A549 (cell line): ENCODE measurements around the gene HPCAL1. TPM values are rescaled to one million over a fixed set of nuclear protein-coding genes. Genes with fewer than 3 reads are reported as not detected.

ENCODE experiments used
- ATAC-seq, 2 experiments: fragments of 200-7000 bp in 1 of 2; fragments of >200 bp in 1 of 2; cut with Nextera tagmentation in 1 of 2; cut with Tn5 transposase in 1 of 2; 3 replicates each; pipeline versions ENCODE4 v1.8.0 to v1.9.1; 2018 to 2020; ENCODE audit warnings: mild to moderate bottlenecking in 1 of 2, moderate library complexity in 1 of 2
- CTCF ChIA-PET: fragments of 300-600 bp; sonication (Branson Sonifier 250); formaldehyde crosslinking; extraction: SDS; loops from one replicate; lab custom pipeline; 2021; ENCODE audit warnings: antibody characterized with exemption, inconsistent platforms; lab: Yijun Ruan, JAX
- POLR2A ChIA-PET: fragments of 350-600 bp; formaldehyde crosslinking; extraction: SDS; loops from one replicate; lab custom pipeline; 2021; ENCODE audit warnings: antibody characterized with exemption, inconsistent platforms; lab: Yijun Ruan, JAX
- DNase-seq, 2 experiments: peaks; one replicate each; pipeline versions ENCODE4 v3.0.0 to v3.0.0-alpha.2; 2011 to 2016; ENCODE audit warnings: low read depth in 1 of 2, low spot score in 1 of 2
- FAIRE-seq: peaks from 2 replicates; lab custom pipeline; 2011; peaks lifted over from hg19 to GRCh38; lab: Jason Lieb, UNC
- H3K27ac ChIP-seq, 2 experiments: fragments of >200 bp; sonication (Bioruptor Twin); formaldehyde crosslinking; 3 replicates each; pipeline ENCODE4 v1.5.1; 2016 to 2017
- H3K4me1 ChIP-seq: fragments of >200 bp; sonication (Bioruptor Twin); formaldehyde crosslinking; 3 replicates; pipeline ENCODE4 v1.6.1; 2016
- H3K4me2 ChIP-seq: fragments of >200 bp; sonication (Bioruptor Twin); formaldehyde crosslinking; 3 replicates; pipeline ENCODE4 v1.6.1; 2016
- H3K4me3 ChIP-seq: fragments of >200 bp; sonication (Bioruptor Twin); formaldehyde crosslinking; 3 replicates; pipeline ENCODE4 v1.5.1; 2016
- H3K9me3 ChIP-seq: fragments of >200 bp; sonication (Bioruptor Twin); formaldehyde crosslinking; 3 replicates; pipeline ENCODE4 v1.6.1; 2016
- BHLHE40 ChIP-seq: IDR thresholded peaks from 2 replicates; pipeline ENCODE4 v1.6.1; 2012; ENCODE audit warnings: low read depth, low read length, inconsistent platforms
- CBX8 ChIP-seq: fragments of 200-600 bp; sonication (generic); IDR thresholded peaks from 2 replicates; pipeline ENCODE4 v1.6.1; 2016
- CTCF ChIP-seq: fragments of >200 bp; sonication (Bioruptor Twin); formaldehyde crosslinking; IDR thresholded peaks from 3 replicates; pipeline ENCODE4 v1.5.1; 2016
- EHF ChIP-seq: fragments of 250-450 bp; sonication (Bioruptor Pico); IDR thresholded peaks from 2 replicates; pipeline ENCODE4 v1.5.0; 2020; ENCODE audit warnings: mild to moderate bottlenecking
- ESRRA ChIP-seq: fragments of 150-350 bp; IDR thresholded peaks from 2 replicates; pipeline ENCODE4 v1.6.1; 2014; ENCODE audit warnings: mild to moderate bottlenecking, low read length, borderline replicate concordance
- FOSL2 ChIP-seq, 2 experiments: fragments of 450-650 bp in 1 of 2; fragments of >200 bp in 1 of 2; sonication (Bioruptor Twin) in 1 of 2; formaldehyde crosslinking; IDR thresholded peaks; 2 replicates each; pipeline versions ENCODE4 v1.5.0 to v1.6.1; 2016 to 2020; ENCODE audit warnings: mild to moderate bottlenecking in 1 of 2, moderate library complexity in 1 of 2
- HES2 ChIP-seq: fragments of >200 bp; sonication (Bioruptor Twin); formaldehyde crosslinking; IDR thresholded peaks from 2 replicates; pipeline ENCODE4 v1.6.1; 2016
- HEYL ChIP-seq: fragments of 250-450 bp; sonication (Bioruptor Pico); IDR thresholded peaks from 2 replicates; pipeline ENCODE4 v1.8.0; 2021; ENCODE audit warnings: mild to moderate bottlenecking, moderate library complexity
- JUNB ChIP-seq: fragments of >200 bp; sonication (Bioruptor Twin); formaldehyde crosslinking; IDR thresholded peaks from 2 replicates; pipeline ENCODE4 v1.6.1; 2016
- KDM1A ChIP-seq: fragments of 200-600 bp; sonication (generic); IDR thresholded peaks from 2 replicates; pipeline ENCODE4 v1.6.1; 2016; ENCODE audit warnings: low read depth, mild to moderate bottlenecking
- MAFK ChIP-seq: fragments of 450-650 bp; IDR thresholded peaks from 2 replicates; pipeline ENCODE4 v1.6.1; 2014; ENCODE audit not compliant: partially characterized antibody
- MYC ChIP-seq: IDR thresholded peaks from 2 replicates; pipeline ENCODE4 v1.6.1; 2012; ENCODE audit warnings: mild to moderate bottlenecking, inconsistent platforms, low read length, improper control_type of control experiment, borderline replicate concordance
- NPAS2 ChIP-seq: fragments of 250-450 bp; sonication (Bioruptor Pico); IDR thresholded peaks from 2 replicates; pipeline ENCODE4 v1.8.0; 2022; ENCODE audit warnings: mild to moderate bottlenecking, moderate library complexity, borderline replicate concordance
- PBX3 ChIP-seq: IDR thresholded peaks from 2 replicates; pipeline ENCODE4 v1.6.1; 2012
- PHF8 ChIP-seq: fragments of 200-600 bp; sonication (generic); IDR thresholded peaks from 2 replicates; pipeline ENCODE4 v1.6.1; 2016; ENCODE audit warnings: low read depth, mild to moderate bottlenecking, antibody characterized with exemption, moderate library complexity, borderline replicate concordance
- POLR2AphosphoS2 ChIP-seq: conservative IDR thresholded peaks from 2 replicates; pipeline ENCODE4 v1.6.1; 2012; ENCODE audit warnings: low read length, improper control_type of control experiment, inconsistent platforms
- RAD21 ChIP-seq, 2 experiments: fragments of >200 bp in 1 of 2; sonication (Bioruptor Twin) in 1 of 2; formaldehyde crosslinking in 1 of 2; IDR thresholded peaks in 1 of 2; conservative IDR thresholded peaks in 1 of 2; 2 replicates in 1 of 2; 3 replicates in 1 of 2; pipeline ENCODE4 v1.6.1; 2012 to 2018; ENCODE audit warnings: inconsistent platforms in 1 of 2
- RARB ChIP-seq: fragments of 250-450 bp; sonication (Bioruptor Pico); IDR thresholded peaks from 2 replicates; pipeline ENCODE4 v1.8.0; 2021; ENCODE audit warnings: mild to moderate bottlenecking, moderate library complexity
- RNF2 ChIP-seq: fragments of 200-600 bp; sonication (generic); IDR thresholded peaks from 2 replicates; pipeline ENCODE4 v1.6.1; 2016; ENCODE audit warnings: low read depth, mild to moderate bottlenecking, antibody characterized with exemption, moderate library complexity, borderline replicate concordance
- SREBF2 ChIP-seq: fragments of 450-650 bp; IDR thresholded peaks from 2 replicates; pipeline ENCODE4 v1.6.1; 2014; ENCODE audit warnings: mild to moderate bottlenecking, moderate library complexity
- TFCP2L1 ChIP-seq: fragments of 250-450 bp; sonication (Bioruptor Pico); IDR thresholded peaks from 2 replicates; pipeline ENCODE4 v1.5.0; 2021; ENCODE audit warnings: mild to moderate bottlenecking
- TP53 ChIP-seq: fragments of 250-450 bp; sonication (Bioruptor Pico); IDR thresholded peaks from 2 replicates; pipeline ENCODE4 v1.5.0; 2021; ENCODE audit warnings: mild to moderate bottlenecking, moderate library complexity
- ZFP36 ChIP-seq: fragments of 450-650 bp; IDR thresholded peaks from 2 replicates; pipeline ENCODE4 v1.6.1; 2014; ENCODE audit warnings: borderline replicate concordance; ENCODE audit not compliant: partially characterized antibody
- ZSCAN20 ChIP-seq: fragments of 250-450 bp; sonication (Bioruptor Pico); IDR thresholded peaks from 2 replicates; pipeline ENCODE4 v1.8.0; 2022; ENCODE audit warnings: mild to moderate bottlenecking, moderate library complexity
- WGBS: methylation state at CpG from one replicate; pipeline ENCODE4 v1.1.6; 2017; ENCODE audit errors: missing lambda C conversion rate; 5-methylcytosine and 5-hydroxymethylcytosine counted together
- polyA plus RNA-seq, 4 experiments: library from polyadenylated mRNA; depleted of rRNA in 3 of 4; stranded (reverse); fragments of >200 nt; fragmentation: RNase III in 1 of 4; extraction: RNeasy Plus Mini Kit Qiagen cat#74134 plus additional on column Dnase treatment in 1 of 4; gene quantifications; 2 replicates in 3 of 4; 3 replicates in 1 of 4; pipeline ENCODE4 v1.2.3, GENCODE V29; 2011 to 2017
- TF ChIP-seq, protein P1 (sequence below): fragments of 150-350 bp; IDR thresholded peaks from 2 replicates; pipeline ENCODE4 v1.6.1; 2014; ENCODE audit warnings: low read depth, mild to moderate bottlenecking, low read length
- TF ChIP-seq, protein P2 (sequence below): fragments of 200-600 bp; sonication (generic); IDR thresholded peaks from 2 replicates; pipeline ENCODE4 v1.6.1; 2016; ENCODE audit warnings: antibody characterized with exemption, mild to moderate bottlenecking, moderate library complexity
- TF ChIP-seq, protein P3 (sequence below): IDR thresholded peaks from 2 replicates; pipeline ENCODE4 v1.6.1; 2012
- TF ChIP-seq, protein P4 (sequence below): fragments of 450-650 bp; IDR thresholded peaks from 2 replicates; pipeline ENCODE4 v1.6.1; 2014; ENCODE audit warnings: antibody characterized with exemption

The HPCAL1 gene
- polyA plus RNA-seq, 2 of the 4 experiments (the other 2 are of a cell fraction) = 44.4 to 66.4 TPM

DNA sequence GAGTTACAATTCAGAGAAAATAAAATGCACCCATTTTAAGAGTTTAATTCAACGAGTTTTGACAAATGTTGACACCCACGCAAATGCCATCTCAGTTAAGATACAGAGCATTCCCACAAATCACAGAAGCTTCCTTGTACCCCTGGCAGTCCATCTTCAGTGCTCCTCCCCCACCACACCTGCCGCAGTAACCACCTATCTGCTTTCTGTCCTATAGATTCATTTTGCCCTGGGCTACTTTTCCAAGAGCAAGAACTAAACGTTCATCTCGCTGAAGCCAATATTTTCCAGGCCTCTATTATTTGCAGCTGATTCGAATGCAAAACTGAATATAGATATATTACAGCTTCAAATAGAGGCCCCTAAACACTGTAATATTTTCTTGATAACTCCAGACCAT is 13.4 kb upstream of the HPCAL1 start:
- ATAC-seq (no peak), DNase-seq (no peak), FAIRE-seq (no peak)
- H3K9me3 ChIP-seq = peaks cover 7% of the 10 kb centered on the region; the same call in 1 of the 3 replicates
- CTCF ChIA-PET = interaction anchor here (1.0 to 1.6 kb wide), 6 partner anchors 9 to 127 kb away, joined by 3 to 4 read pairs (median 3); no protein-coding TSS in a partner anchor
- TF ChIP-seq FOSL2 (IDR thresholded peaks at IDR 0.05) (no peak), FOSL2 (CRISPR knock-in tag; IDR thresholded peaks at IDR 0.05) (no peak), POLR2AphosphoS2 (no peak), KDM1A (no peak), TP53 (no peak), RAD21 (conservative IDR thresholded peaks at IDR 0.05 in 1 of 2, IDR thresholded peaks at IDR 0.05 in 1 of 2) (no peak), CBX8 (no peak), RNF2 (no peak), PHF8 (no peak), MAFK (no peak), HEYL (CRISPR knock-in tag) (no peak), EHF (CRISPR knock-in tag) (no peak), ESRRA (no peak), NPAS2 (no peak), MYC (no peak), RARB (CRISPR knock-in tag) (no peak), SREBF2 (no peak), CTCF (no peak)
- TF ChIP-seq, protein P1, sequence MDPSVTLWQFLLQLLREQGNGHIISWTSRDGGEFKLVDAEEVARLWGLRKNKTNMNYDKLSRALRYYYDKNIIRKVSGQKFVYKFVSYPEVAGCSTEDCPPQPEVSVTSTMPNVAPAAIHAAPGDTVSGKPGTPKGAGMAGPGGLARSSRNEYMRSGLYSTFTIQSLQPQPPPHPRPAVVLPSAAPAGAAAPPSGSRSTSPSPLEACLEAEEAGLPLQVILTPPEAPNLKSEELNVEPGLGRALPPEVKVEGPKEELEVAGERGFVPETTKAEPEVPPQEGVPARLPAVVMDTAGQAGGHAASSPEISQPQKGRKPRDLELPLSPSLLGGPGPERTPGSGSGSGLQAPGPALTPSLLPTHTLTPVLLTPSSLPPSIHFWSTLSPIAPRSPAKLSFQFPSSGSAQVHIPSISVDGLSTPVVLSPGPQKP = no peak
- TF ChIP-seq, protein P2, sequence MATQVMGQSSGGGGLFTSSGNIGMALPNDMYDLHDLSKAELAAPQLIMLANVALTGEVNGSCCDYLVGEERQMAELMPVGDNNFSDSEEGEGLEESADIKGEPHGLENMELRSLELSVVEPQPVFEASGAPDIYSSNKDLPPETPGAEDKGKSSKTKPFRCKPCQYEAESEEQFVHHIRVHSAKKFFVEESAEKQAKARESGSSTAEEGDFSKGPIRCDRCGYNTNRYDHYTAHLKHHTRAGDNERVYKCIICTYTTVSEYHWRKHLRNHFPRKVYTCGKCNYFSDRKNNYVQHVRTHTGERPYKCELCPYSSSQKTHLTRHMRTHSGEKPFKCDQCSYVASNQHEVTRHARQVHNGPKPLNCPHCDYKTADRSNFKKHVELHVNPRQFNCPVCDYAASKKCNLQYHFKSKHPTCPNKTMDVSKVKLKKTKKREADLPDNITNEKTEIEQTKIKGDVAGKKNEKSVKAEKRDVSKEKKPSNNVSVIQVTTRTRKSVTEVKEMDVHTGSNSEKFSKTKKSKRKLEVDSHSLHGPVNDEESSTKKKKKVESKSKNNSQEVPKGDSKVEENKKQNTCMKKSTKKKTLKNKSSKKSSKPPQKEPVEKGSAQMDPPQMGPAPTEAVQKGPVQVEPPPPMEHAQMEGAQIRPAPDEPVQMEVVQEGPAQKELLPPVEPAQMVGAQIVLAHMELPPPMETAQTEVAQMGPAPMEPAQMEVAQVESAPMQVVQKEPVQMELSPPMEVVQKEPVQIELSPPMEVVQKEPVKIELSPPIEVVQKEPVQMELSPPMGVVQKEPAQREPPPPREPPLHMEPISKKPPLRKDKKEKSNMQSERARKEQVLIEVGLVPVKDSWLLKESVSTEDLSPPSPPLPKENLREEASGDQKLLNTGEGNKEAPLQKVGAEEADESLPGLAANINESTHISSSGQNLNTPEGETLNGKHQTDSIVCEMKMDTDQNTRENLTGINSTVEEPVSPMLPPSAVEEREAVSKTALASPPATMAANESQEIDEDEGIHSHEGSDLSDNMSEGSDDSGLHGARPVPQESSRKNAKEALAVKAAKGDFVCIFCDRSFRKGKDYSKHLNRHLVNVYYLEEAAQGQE = no peak
- 87% methylated on average over 6 of the region's 6 CpGs for WGBS
- peaks cover 45% of the 10 kb centered on the region for H3K4me1 ChIP-seq
- no peak overlapping the region for H3K4me3 ChIP-seq
- 0 out of 3 replicates have a peak overlapping the region, but pooled peaks have one; percentile 18 for H3K4me2 ChIP-seq
- peak overlapping the region; percentile 38 to 80; a peak in 5 of 6 replicates for H3K27ac ChIP-seq
- POLR2A ChIA-PET = no interaction called here

- DNase-seq (peak in 1 of 2 experiments; percentile 40), FAIRE-seq (no peak)
- peaks cover 40% of the 10 kb centered on the region for H3K4me1 ChIP-seq
- WGBS = 31% methylated on average over 11 of the region's 11 CpGs
- TF ChIP-seq JUNB = 0 out of 2 replicates have a peak, but pooled peaks have one; percentile 23
- TF ChIP-seq PBX3 = no peak
- TF ChIP-seq, protein P3, sequence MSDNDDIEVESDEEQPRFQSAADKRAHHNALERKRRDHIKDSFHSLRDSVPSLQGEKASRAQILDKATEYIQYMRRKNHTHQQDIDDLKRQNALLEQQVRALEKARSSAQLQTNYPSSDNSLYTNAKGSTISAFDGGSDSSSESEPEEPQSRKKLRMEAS = 0 out of 2 replicates have a peak, but pooled peaks have one; percentile 39
- TF ChIP-seq ZFP36 = no peak
- TF ChIP-seq MYC = no peak
- TF ChIP-seq HES2 = no peak
- TF ChIP-seq FOSL2 (IDR thresholded peaks at IDR 0.05) = peak; percentile 46
- peak; percentile 49 for TF ChIP-seq FOSL2 (CRISPR knock-in tag; IDR thresholded peaks at IDR 0.05)
- TF ChIP-seq, protein P4, sequence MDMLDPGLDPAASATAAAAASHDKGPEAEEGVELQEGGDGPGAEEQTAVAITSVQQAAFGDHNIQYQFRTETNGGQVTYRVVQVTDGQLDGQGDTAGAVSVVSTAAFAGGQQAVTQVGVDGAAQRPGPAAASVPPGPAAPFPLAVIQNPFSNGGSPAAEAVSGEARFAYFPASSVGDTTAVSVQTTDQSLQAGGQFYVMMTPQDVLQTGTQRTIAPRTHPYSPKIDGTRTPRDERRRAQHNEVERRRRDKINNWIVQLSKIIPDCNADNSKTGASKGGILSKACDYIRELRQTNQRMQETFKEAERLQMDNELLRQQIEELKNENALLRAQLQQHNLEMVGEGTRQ = 0 out of 2 replicates have a peak, but pooled peaks have one; percentile 30
- no peak for TF ChIP-seq EHF (CRISPR knock-in tag)
- TF ChIP-seq ZSCAN20 = no peak
- TF ChIP-seq TFCP2L1 (CRISPR knock-in tag) = no peak
- TF ChIP-seq BHLHE40 = no peak
- TF ChIP-seq, all 56 proteins: peak for 4
- Histone ChIP-seq H3K9me3 (peaks cover 7% of the 10 kb centered on the region; the same call in 1 of the 3 replicates), H3K4me2 (peak overlapping the region; percentile 18; the same call in 1 of the 3 replicates), H3K4me3 (no peak overlapping the region), H3K27ac (peak overlapping the region; percentile 38 to 80; a peak in 5 of 6 replicates)
- ATAC-seq = peak in 1 of 2 experiments; percentile 3; a peak in 1 of 6 replicates
- ChIA-PET POLR2A (interaction anchor here (0.7 kb wide), 1 partner anchor 13 kb away, joined by 5 read pairs; the partner anchor contains the start of gene HPCAL1), CTCF (interaction anchor here (0.8 to 1.6 kb wide), 8 partner anchors 8 to 127 kb away, joined by 3 to 4 read pairs (median 3); no protein-coding TSS in a partner anchor)
Observed at GRCh38 chr2:10289891-10290290, 12.8 kb upstream of the HPCAL1 start.
